Measurements from ENCODE around the gene MVB12B. TPM values are rescaled to one million over a fixed set of nuclear protein-coding genes. Genes with fewer than 3 reads are reported as not detected.

Gene MVB12B
- total and polyA plus RNA-seq, 2 of the 13 experiments (the other 11 are each of a cell fraction or from before 2014, with no cell fraction given): 12.1 to 30.1 TPM

GRCh38 chr9:126516936-126517832 is 190.6 kb downstream of the MVB12B start (continued):
- TF ChIP-seq PAXIP1 (CRISPR knock-in tag; conservative IDR thresholded peaks at IDR 0.05) (peak; percentile 27; the same call in 1 of the 2 replicates), TARDBP (CRISPR knock-in tag; IDR thresholded peaks at IDR 0.05) (peak; percentile 11; the same call in 1 of the 2 replicates), ZGPAT (CRISPR knock-in tag; IDR thresholded peaks at IDR 0.05) (0 out of 2 replicates have a peak, but pooled peaks have one; percentile 32), RERE (CRISPR knock-in tag; IDR thresholded peaks at IDR 0.05; ENCODE audit: low read depth) (peak; percentile 29; the same call in 1 of the 2 replicates), ZNF275 (CRISPR knock-in tag; IDR thresholded peaks at IDR 0.05; ENCODE audit: borderline replicate concordance) (no peak), ZNF605 (CRISPR knock-in tag; IDR thresholded peaks at IDR 0.05) (0 out of 2 replicates have a peak, but pooled peaks have one; percentile 49), ZNF263 (CRISPR knock-in tag; IDR thresholded peaks at IDR 0.05) (peak; percentile 88), CBFB (CRISPR knock-in tag; IDR thresholded peaks at IDR 0.05) (0 out of 2 replicates have a peak, but pooled peaks have one; percentile 22), SAP130 (CRISPR knock-in tag; IDR thresholded peaks at IDR 0.05; ENCODE audit: low read depth) (peak; percentile 33; the same call in 1 of the 2 replicates), SALL1 (CRISPR knock-in tag; IDR thresholded peaks at IDR 0.05) (peak; percentile 31; the same call in 1 of the 2 replicates), NAIF1 (CRISPR knock-in tag; IDR thresholded peaks at IDR 0.05; ENCODE audit: borderline replicate concordance) (no peak), ZNF749 (CRISPR knock-in tag; IDR thresholded peaks at IDR 0.05; ENCODE audit: borderline replicate concordance) (0 out of 2 replicates have a peak, but pooled peaks have one; percentile 24), BRF2 (CRISPR knock-in tag; IDR thresholded peaks at IDR 0.05) (no peak)
